ENCODE results near the gene PODXL. TPM values are rescaled to one million over a fixed set of nuclear protein-coding genes. Genes with fewer than 3 reads are reported as not detected.

Gene PODXL
- total and polyA plus RNA-seq, 10 of the 15 experiments (the other 5 are each of a cell fraction or from before 2014, with no cell fraction given), result 0.04 to 1.8 (median 0.38) TPM

GRCh38 chr7:131521651-131522163, 34.7 kb downstream of the PODXL start:
- Histone ChIP-seq H3K4me2 (ENCODE audit: control insufficient read depth, insufficient read depth) (no peak overlapping the region; the same call in 1 of the 2 replicates), H3K36me3 (ENCODE audit: control insufficient read depth in 2 of 2, insufficient read depth in 2 of 2, low read length in 1 of 2) (no peaks in the 10 kb centered on the region), H3K9ac (ENCODE audit: control insufficient read depth, insufficient read depth, low read length) (no peak overlapping the region), H4K20me1 (ENCODE audit: control insufficient read depth, insufficient read depth) (no peaks in the 10 kb centered on the region), H2AFZ (ENCODE audit: control insufficient read depth, low read depth, low read length) (no peak overlapping the region), H3K27me3 (replicated peaks in 1 of 2; ENCODE audit: control insufficient read depth in 2 of 2, insufficient read depth in 2 of 2, low read length in 1 of 2) (no peaks in the 10 kb centered on the region), H3K79me2 (ENCODE audit: control insufficient read depth, insufficient read depth, low read length) (no peaks in the 10 kb centered on the region), H3K9me3 (replicated peaks; ENCODE audit: control insufficient read depth, insufficient read depth, low read length) (no peaks in the 10 kb centered on the region), H3K4me1 (ENCODE audit: control insufficient read depth, insufficient read depth, low read length) (no peaks in the 10 kb centered on the region; the same call in 1 of the 2 replicates), H3K4me3 (no peak overlapping the region), H3K27ac (ENCODE audit: control insufficient read depth, insufficient read depth) (no peak overlapping the region)
- 75% methylated on average over 7 of the region's 7 CpGs for WGBS (ENCODE audit: insufficient coverage, insufficient replicate concordance, low lambda C conversion rate, missing lambda C conversion rate)
- ATAC-seq (no peak), FAIRE-seq (no peak), DNase-seq (ENCODE audit: low read depth, low spot score) (no peak)
- RAD21 ChIA-PET (ENCODE audit: unreplicated experiment), result no interaction called here
- BruUV-seq (replicated peaks), result no TSS peak
- CTCF ChIA-PET, result interaction anchor here (0.6 to 2.9 kb wide), 4 partner anchors 17 to 123 kb away, joined by 3 to 9 read pairs (median 4); no protein-coding TSS in a partner anchor
- SMC1A ChIA-PET (ENCODE audit: uncharacterized antibody, unreplicated experiment), result interaction anchor here (0.6 to 1.5 kb wide), 3 partner anchors 13 to 453 kb away, joined by 3 read pairs; no protein-coding TSS in a partner anchor
- intact Hi-C loops (cut with micrococcal nuclease; ENCODE audit: unreplicated experiment) (no loop called here), in situ Hi-C loops (cut with MboI) (no loop called here)
- TF ChIP-seq ATF7 (IDR thresholded peaks at IDR 0.05; ENCODE audit: low read depth) (no peak), ZBTB33 (IDR thresholded peaks at IDR 0.05) (no peak), CHD4 (IDR thresholded peaks at IDR 0.05) (no peak), ZBED1 (IDR thresholded peaks at IDR 0.05; ENCODE audit: borderline replicate concordance) (no peak), SUZ12 (IDR thresholded peaks at IDR 0.05; ENCODE audit: unreplicated experiment) (no peak), ELK1 (IDR thresholded peaks at IDR 0.05; ENCODE audit: low read depth, low read length) (no peak), PAX8 (IDR thresholded peaks at IDR 0.05) (no peak), LARP7 (IDR thresholded peaks at IDR 0.05) (no peak), POU2F2 (IDR thresholded peaks at IDR 0.05; ENCODE audit: borderline replicate concordance, low read depth, low read length) (no peak), SMARCA5 (IDR thresholded peaks at IDR 0.05) (no peak), RAD21 (IDR thresholded peaks at IDR 0.05; ENCODE audit: insufficient read depth, low read depth, low read length) (no peak), NFYA (IDR thresholded peaks at IDR 0.05; ENCODE audit: borderline replicate concordance, low read depth, low read length) (no peak), MTA3 (IDR thresholded peaks at IDR 0.05; ENCODE audit: borderline replicate concordance, low read length) (no peak), NFXL1 (IDR thresholded peaks at IDR 0.05; ENCODE audit: borderline replicate concordance) (no peak), ZNF384 (IDR thresholded peaks at IDR 0.05; ENCODE audit: borderline replicate concordance, low read depth, low read length) (no peak), PKNOX1 (IDR thresholded peaks at IDR 0.05) (no peak)
- POLR2A ChIA-PET, result interaction anchor here (1.2 kb wide), 1 partner anchor 10 kb away, joined by 3 read pairs; no protein-coding TSS in a partner anchor
